ENCODE data around the gene KRT23.

KRT23 gene

GRCh38 chr17:40878044-40878443, 59.4 kb downstream of the KRT23 start:
- no peak overlapping the region for H2AFZ ChIP-seq
- no peak overlapping the region for H3K4me3 ChIP-seq (ENCODE audit: low read depth, low read length)
- H3K9me3 ChIP-seq (ENCODE audit: control insufficient read depth, low read length) = no peaks in the 10 kb centered on the region
- H3K79me2 ChIP-seq = no peaks in the 10 kb centered on the region
- H3K9ac ChIP-seq = no peak overlapping the region
- H3K27ac ChIP-seq = no peak overlapping the region
- no peaks in the 10 kb centered on the region for H3K4me1 ChIP-seq
- no peak for TF ChIP-seq CTCF (IDR thresholded peaks at IDR 0.05)
- no peak overlapping the region for H3K4me2 ChIP-seq (ENCODE audit: low read length)
- H3K27me3 ChIP-seq (ENCODE audit: control insufficient read depth, insufficient read depth, low read length) = no peaks in the 10 kb centered on the region
- H3K36me3 ChIP-seq (ENCODE audit: control insufficient read depth, insufficient read depth, low read length) = no peaks in the 10 kb centered on the region

GRCh38 chr17:40873801-40874200, 63.6 kb downstream of the KRT23 start:
- H2AFZ ChIP-seq = no peak overlapping the region
- no peaks in the 10 kb centered on the region for H3K27me3 ChIP-seq (ENCODE audit: control insufficient read depth, insufficient read depth, low read length)
- no peaks in the 10 kb centered on the region for H3K36me3 ChIP-seq (ENCODE audit: control insufficient read depth, insufficient read depth, low read length)
- no peaks in the 10 kb centered on the region for H3K79me2 ChIP-seq
- H3K4me1 ChIP-seq = no peaks in the 10 kb centered on the region
- H3K4me2 ChIP-seq (ENCODE audit: low read length) = no peak overlapping the region
- no peaks in the 10 kb centered on the region for H3K9me3 ChIP-seq (ENCODE audit: control insufficient read depth, low read length)
- no peak overlapping the region for H3K27ac ChIP-seq
- TF ChIP-seq CTCF (IDR thresholded peaks at IDR 0.05) = no peak
- no peak overlapping the region for H3K4me3 ChIP-seq (ENCODE audit: low read depth, low read length)
- no peak overlapping the region for H3K9ac ChIP-seq

GRCh38 chr17:40873255-40873654, 64.2 kb downstream of the KRT23 start:
- H3K9me3 ChIP-seq (ENCODE audit: control insufficient read depth, low read length) = no peaks in the 10 kb centered on the region
- H3K27ac ChIP-seq = no peak overlapping the region
- H3K36me3 ChIP-seq (ENCODE audit: control insufficient read depth, insufficient read depth, low read length) = no peaks in the 10 kb centered on the region
- H2AFZ ChIP-seq = no peak overlapping the region
- TF ChIP-seq CTCF (IDR thresholded peaks at IDR 0.05) = no peak
- H3K79me2 ChIP-seq = no peaks in the 10 kb centered on the region
- H3K4me2 ChIP-seq (ENCODE audit: low read length) = no peak overlapping the region
- no peaks in the 10 kb centered on the region for H3K27me3 ChIP-seq (ENCODE audit: control insufficient read depth, insufficient read depth, low read length)
- no peak overlapping the region for H3K9ac ChIP-seq
- no peak overlapping the region for H3K4me3 ChIP-seq (ENCODE audit: low read depth, low read length)
- no peaks in the 10 kb centered on the region for H3K4me1 ChIP-seq

Measured in parathyroid adenoma (tissue), 2 donors.